K562 (cell line): ENCODE measurements around the gene CHAMP1. TPM values are rescaled to one million over a fixed set of nuclear protein-coding genes. Genes with fewer than 3 reads are reported as not detected.

Experiments
- BHLHE40 ChIP-seq: IDR thresholded peaks from 2 replicates; pipeline ENCODE4 v1.6.1; 2011; ENCODE audit warnings: low read length, improper control_type of control experiment
- HMGN3 ChIP-seq: IDR thresholded peaks from 2 replicates; pipeline ENCODE4 v1.6.1; 2011; ENCODE audit warnings: borderline replicate concordance, low read depth, mild to moderate bottlenecking, mixed read lengths, low read length; ENCODE audit not compliant: insufficient read length; ENCODE audit errors: extremely low read depth
- HNRNPH1 ChIP-seq: fragments of 200-400 bp; formaldehyde crosslinking; optimal IDR thresholded peaks from 2 replicates; pipeline ENCODE3; 2017; ENCODE audit warnings: low read depth, mild to moderate bottlenecking, low read length, moderate library complexity
- KLF13 ChIP-seq: fragments of 450-650 bp; IDR thresholded peaks from 2 replicates; pipeline ENCODE4 v1.6.1; 2016; ENCODE audit warnings: missing genetic modification characterization, low read depth, mild to moderate bottlenecking, missing compliant biosample characterization, moderate library complexity, borderline replicate concordance
- KLF6 ChIP-seq: fragments of 250-450 bp; sonication (Bioruptor Pico); IDR thresholded peaks from 2 replicates; pipeline ENCODE4 v1.4.0; 2020; ENCODE audit warnings: mild to moderate bottlenecking, moderate library complexity, borderline replicate concordance
- MTA2 ChIP-seq: fragments of 450-650 bp; IDR thresholded peaks from 2 replicates; pipeline ENCODE4 v1.6.1; 2016; ENCODE audit warnings: low read depth
- SMC3 ChIP-seq: conservative IDR thresholded peaks from 2 replicates; pipeline ENCODE4 v1.6.1; 2011; ENCODE audit warnings: low read depth, low read length, improper control_type of control experiment; ENCODE audit not compliant: insufficient read depth
- ZBTB17 ChIP-seq: fragments of 450-650 bp; formaldehyde crosslinking; IDR thresholded peaks from 2 replicates; pipeline ENCODE4 v1.4.0; 2020; ENCODE audit warnings: mild to moderate bottlenecking
- ZNF436 ChIP-seq: fragments of 250-450, 450-650 bp; sonication (Bioruptor Pico); formaldehyde crosslinking; IDR thresholded peaks from 2 replicates; pipeline ENCODE4 v1.7.0; 2020; ENCODE audit warnings: mild to moderate bottlenecking
- polyA plus RNA-seq, 8 experiments: library from polyadenylated mRNA; depleted of rRNA in 4 of 8; stranded (reverse) in 5 of 8; unstranded in 3 of 8; fragments of >200 nt; fragmentation: Nextera tagmentation in 2 of 8; fragmentation: Illumina TruSeq in 1 of 8; extraction: Ambion mirVana in 2 of 8; extraction: Trizol in 1 of 8; gene quantifications; 2 replicates each; pipeline versions ENCODE4 v1.2.1 to v1.2.3, GENCODE V29; 2011 to 2014; ENCODE audit warnings: inconsistent platforms in 1 of 8, missing spikeins in 1 of 8
- total RNA-seq, 7 experiments: library from RNA; depleted of rRNA in 6 of 7; stranded (reverse); fragments of >200 nt in 6 of 7; fragmentation: Illumina TruSeq in 2 of 7; extraction: Trizol in 2 of 7; gene quantifications; 2 replicates each; pipeline versions ENCODE4 v1.2.1 to v1.2.3, GENCODE V29; 2011 to 2021; ENCODE audit warnings: low replicate concordance in 1 of 7
- TF ChIP-seq, protein P1 (sequence below), 2 experiments: IDR thresholded peaks in 1 of 2; conservative IDR thresholded peaks in 1 of 2; 2 replicates each; pipeline ENCODE4 v1.6.1; 2016; ENCODE audit warnings: low read depth in 2 of 2, mild to moderate bottlenecking in 1 of 2, missing compliant biosample characterization in 1 of 2, missing genetic modification characterization in 1 of 2, moderate library complexity in 1 of 2
- TF ChIP-seq, protein P2 (sequence below): fragments of 150-350 bp; conservative IDR thresholded peaks from 2 replicates; pipeline ENCODE4 v1.6.1; 2014; ENCODE audit warnings: low read length
- TF ChIP-seq, protein P3 (sequence below): fragments of 450-650 bp; IDR thresholded peaks from 2 replicates; pipeline ENCODE4 v1.6.1; 2017; ENCODE audit warnings: antibody characterized with exemption, mild to moderate bottlenecking
- TF ChIP-seq, protein P4 (sequence below), 3 experiments: IDR thresholded peaks in 2 of 3; conservative IDR thresholded peaks in 1 of 3; 2 replicates each; pipeline ENCODE4 v1.5.1; 2011 to 2012; ENCODE audit warnings: low read length in 3 of 3, mild to moderate bottlenecking in 3 of 3, control low read depth in 2 of 3, improper control_type of control experiment in 1 of 3, inconsistent platforms in 1 of 3, low read depth in 1 of 3, mixed read lengths in 1 of 3, moderate library complexity in 1 of 3; ENCODE audit not compliant: insufficient read depth in 2 of 3

Gene CHAMP1
- total and polyA plus RNA-seq, 9 of the 15 experiments (the other 6 are each of a cell fraction or from before 2014, with no cell fraction given) = 0.70 to 40.6 (median 15.3) TPM

DNA sequence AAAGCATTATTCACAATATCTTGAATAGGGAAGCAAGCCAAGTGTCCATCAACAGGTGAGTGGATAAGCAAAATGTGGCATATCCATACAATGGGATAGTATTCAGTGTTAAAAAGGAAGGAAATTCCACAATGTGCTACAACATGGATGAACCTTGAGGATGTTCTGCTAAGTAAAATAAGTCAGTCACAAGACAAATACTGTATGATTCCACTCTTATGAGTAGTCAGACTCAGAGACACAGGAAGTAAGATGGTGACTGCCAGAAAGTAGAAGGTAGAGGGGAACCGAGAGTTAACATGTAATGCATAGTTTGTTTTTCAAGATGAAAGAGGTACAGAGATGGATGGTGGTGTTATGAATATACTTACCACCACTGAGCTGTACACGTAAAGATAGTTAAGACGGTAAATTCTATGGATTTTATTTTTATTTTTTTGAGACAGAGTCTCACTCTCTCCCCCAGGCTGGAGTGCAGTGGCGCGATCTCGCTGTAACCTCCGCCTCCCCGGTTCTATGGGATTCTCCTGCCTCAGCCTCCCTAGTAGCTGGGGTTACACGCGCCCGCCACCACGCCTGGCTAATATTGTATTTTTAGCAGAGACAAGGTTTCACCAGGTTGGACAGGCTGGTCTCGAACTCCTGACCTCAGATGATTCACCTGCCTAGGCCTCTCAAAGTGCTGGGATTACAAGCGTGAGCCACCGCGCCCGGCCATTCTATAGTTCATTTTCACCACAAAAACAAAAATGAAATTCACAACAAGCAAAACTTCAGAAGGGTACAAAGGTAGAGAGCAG is 1.0 kb upstream of the CHAMP1 start (continued):
- TF ChIP-seq, protein P1, sequence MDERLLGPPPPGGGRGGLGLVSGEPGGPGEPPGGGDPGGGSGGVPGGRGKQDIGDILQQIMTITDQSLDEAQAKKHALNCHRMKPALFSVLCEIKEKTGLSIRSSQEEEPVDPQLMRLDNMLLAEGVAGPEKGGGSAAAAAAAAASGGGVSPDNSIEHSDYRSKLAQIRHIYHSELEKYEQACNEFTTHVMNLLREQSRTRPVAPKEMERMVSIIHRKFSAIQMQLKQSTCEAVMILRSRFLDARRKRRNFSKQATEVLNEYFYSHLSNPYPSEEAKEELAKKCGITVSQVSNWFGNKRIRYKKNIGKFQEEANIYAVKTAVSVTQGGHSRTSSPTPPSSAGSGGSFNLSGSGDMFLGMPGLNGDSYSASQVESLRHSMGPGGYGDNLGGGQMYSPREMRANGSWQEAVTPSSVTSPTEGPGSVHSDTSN (CRISPR knock-in tag; IDR thresholded peaks at IDR 0.05; ENCODE audit: low read depth) = no peak
- TF ChIP-seq, protein P1 (tag; conservative IDR thresholded peaks at IDR 0.05; ENCODE audit: low read depth) = peak; percentile 8; the same call in 1 of the 2 replicates
- TF ChIP-seq, protein P2, sequence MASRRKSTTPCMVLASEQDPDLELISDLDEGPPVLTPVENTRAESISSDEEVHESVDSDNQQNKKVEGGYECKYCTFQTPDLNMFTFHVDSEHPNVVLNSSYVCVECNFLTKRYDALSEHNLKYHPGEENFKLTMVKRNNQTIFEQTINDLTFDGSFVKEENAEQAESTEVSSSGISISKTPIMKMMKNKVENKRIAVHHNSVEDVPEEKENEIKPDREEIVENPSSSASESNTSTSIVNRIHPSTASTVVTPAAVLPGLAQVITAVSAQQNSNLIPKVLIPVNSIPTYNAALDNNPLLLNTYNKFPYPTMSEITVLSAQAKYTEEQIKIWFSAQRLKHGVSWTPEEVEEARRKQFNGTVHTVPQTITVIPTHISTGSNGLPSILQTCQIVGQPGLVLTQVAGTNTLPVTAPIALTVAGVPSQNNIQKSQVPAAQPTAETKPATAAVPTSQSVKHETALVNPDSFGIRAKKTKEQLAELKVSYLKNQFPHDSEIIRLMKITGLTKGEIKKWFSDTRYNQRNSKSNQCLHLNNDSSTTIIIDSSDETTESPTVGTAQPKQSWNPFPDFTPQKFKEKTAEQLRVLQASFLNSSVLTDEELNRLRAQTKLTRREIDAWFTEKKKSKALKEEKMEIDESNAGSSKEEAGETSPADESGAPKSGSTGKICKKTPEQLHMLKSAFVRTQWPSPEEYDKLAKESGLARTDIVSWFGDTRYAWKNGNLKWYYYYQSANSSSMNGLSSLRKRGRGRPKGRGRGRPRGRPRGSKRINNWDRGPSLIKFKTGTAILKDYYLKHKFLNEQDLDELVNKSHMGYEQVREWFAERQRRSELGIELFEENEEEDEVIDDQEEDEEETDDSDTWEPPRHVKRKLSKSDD = no peak
- peak; percentile 36; the same call in 1 of the 2 replicates for TF ChIP-seq BHLHE40
- no peak for TF ChIP-seq MTA2
- no peak for TF ChIP-seq SMC3
- TF ChIP-seq ZBTB17 (CRISPR knock-in tag) = no peak
- TF ChIP-seq, protein P3, sequence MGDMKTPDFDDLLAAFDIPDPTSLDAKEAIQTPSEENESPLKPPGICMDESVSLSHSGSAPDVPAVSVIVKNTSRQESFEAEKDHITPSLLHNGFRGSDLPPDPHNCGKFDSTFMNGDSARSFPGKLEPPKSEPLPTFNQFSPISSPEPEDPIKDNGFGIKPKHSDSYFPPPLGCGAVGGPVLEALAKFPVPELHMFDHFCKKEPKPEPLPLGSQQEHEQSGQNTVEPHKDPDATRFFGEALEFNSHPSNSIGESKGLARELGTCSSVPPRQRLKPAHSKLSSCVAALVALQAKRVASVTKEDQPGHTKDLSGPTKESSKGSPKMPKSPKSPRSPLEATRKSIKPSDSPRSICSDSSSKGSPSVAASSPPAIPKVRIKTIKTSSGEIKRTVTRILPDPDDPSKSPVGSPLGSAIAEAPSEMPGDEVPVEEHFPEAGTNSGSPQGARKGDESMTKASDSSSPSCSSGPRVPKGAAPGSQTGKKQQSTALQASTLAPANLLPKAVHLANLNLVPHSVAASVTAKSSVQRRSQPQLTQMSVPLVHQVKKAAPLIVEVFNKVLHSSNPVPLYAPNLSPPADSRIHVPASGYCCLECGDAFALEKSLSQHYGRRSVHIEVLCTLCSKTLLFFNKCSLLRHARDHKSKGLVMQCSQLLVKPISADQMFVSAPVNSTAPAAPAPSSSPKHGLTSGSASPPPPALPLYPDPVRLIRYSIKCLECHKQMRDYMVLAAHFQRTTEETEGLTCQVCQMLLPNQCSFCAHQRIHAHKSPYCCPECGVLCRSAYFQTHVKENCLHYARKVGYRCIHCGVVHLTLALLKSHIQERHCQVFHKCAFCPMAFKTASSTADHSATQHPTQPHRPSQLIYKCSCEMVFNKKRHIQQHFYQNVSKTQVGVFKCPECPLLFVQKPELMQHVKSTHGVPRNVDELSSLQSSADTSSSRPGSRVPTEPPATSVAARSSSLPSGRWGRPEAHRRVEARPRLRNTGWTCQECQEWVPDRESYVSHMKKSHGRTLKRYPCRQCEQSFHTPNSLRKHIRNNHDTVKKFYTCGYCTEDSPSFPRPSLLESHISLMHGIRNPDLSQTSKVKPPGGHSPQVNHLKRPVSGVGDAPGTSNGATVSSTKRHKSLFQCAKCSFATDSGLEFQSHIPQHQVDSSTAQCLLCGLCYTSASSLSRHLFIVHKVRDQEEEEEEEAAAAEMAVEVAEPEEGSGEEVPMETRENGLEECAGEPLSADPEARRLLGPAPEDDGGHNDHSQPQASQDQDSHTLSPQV = peak; percentile 57
- no peak for TF ChIP-seq HMGN3
- TF ChIP-seq, protein P4, sequence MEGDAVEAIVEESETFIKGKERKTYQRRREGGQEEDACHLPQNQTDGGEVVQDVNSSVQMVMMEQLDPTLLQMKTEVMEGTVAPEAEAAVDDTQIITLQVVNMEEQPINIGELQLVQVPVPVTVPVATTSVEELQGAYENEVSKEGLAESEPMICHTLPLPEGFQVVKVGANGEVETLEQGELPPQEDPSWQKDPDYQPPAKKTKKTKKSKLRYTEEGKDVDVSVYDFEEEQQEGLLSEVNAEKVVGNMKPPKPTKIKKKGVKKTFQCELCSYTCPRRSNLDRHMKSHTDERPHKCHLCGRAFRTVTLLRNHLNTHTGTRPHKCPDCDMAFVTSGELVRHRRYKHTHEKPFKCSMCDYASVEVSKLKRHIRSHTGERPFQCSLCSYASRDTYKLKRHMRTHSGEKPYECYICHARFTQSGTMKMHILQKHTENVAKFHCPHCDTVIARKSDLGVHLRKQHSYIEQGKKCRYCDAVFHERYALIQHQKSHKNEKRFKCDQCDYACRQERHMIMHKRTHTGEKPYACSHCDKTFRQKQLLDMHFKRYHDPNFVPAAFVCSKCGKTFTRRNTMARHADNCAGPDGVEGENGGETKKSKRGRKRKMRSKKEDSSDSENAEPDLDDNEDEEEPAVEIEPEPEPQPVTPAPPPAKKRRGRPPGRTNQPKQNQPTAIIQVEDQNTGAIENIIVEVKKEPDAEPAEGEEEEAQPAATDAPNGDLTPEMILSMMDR (IDR thresholded peaks at IDR 0.05 in 2 of 3, conservative IDR thresholded peaks at IDR 0.05 in 1 of 3; ENCODE audit: insufficient read depth in 2 of 3, low read depth in 1 of 3, low read length in 3 of 3) = no peak
- TF ChIP-seq HNRNPH1 = no peak
- no peak for TF ChIP-seq ZNF436 (CRISPR knock-in tag)
- TF ChIP-seq KLF13 (tag) = no peak
- TF ChIP-seq KLF6 (CRISPR knock-in tag) = no peak
